ENCODE data around the gene LSM4. TPM values are rescaled to one million over a fixed set of nuclear protein-coding genes. Genes with fewer than 3 reads are reported as not detected.

The LSM4 gene
- total and polyA plus RNA-seq, 2 donors (not counting 3 experiments of a cell fraction or from before 2014, with no cell fraction given): 118 to 119 TPM

DNA sequence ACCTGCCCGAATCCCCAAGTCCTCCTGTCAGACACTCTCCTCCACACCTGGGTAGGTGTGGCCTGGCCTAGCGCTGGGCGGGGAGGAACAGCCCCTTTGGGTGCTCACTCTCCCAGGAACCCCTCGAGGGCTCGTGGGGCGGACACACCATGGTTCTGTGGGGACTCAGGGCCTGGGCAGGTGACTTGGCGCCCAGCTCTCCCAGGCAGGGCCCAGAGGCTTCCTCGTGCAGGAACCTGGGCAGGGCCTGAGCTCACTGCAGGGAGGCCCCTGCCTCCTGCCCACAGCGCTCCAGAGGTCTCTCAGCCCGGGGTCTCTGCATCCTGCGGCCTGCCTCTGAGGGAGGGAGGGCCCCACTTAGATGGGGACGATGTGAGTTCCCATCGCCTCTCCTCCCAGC lies 11.9 kb downstream of the LSM4 start:
- intact Hi-C loops (cut with micrococcal nuclease): no loop called here
- H3K9ac ChIP-seq (replicated peaks; ENCODE audit: extremely low read depth, insufficient read depth, low read length): no peak overlapping the region
- H3K4me2 ChIP-seq (ENCODE audit: insufficient read depth, low read length): no peak overlapping the region
- no peaks in the 10 kb centered on the region for H3K79me2 ChIP-seq (ENCODE audit: control insufficient read depth, insufficient read depth, low read length)
- H3K4me1 ChIP-seq (ENCODE audit: control insufficient read depth, extremely low read depth, insufficient read depth, low read length): no peaks in the 10 kb centered on the region
- H2AFZ ChIP-seq (ENCODE audit: low read depth, low read length): no peak overlapping the region
- DNase-seq (ENCODE audit: low read depth, low spot score) (no peak), FAIRE-seq (no peak)
- POLR2A ChIA-PET: no interaction called here
- H3K9me1 ChIP-seq (replicated peaks; ENCODE audit: control insufficient read depth, extremely low read depth, insufficient read depth, low read length): no peaks in the 10 kb centered on the region
- no peak for TF ChIP-seq FOS (IDR thresholded peaks at IDR 0.05; ENCODE audit: borderline replicate concordance, insufficient read depth, low read length)
- no peak for TF ChIP-seq EZH2 (IDR thresholded peaks at IDR 0.05; ENCODE audit: borderline replicate concordance, low read depth, low read length, severe bottlenecking)
- TF ChIP-seq JUN (IDR thresholded peaks at IDR 0.05; ENCODE audit: borderline replicate concordance, insufficient read depth, insufficient read length, low read depth): no peak
- no peak for TF ChIP-seq POLR2A (IDR thresholded peaks at IDR 0.05; ENCODE audit: low read depth, low read length)
- no peak for TF ChIP-seq POLR2AphosphoS5 (IDR thresholded peaks at IDR 0.05; ENCODE audit: insufficient read depth, low read depth, low read length)
- TF ChIP-seq MYC (IDR thresholded peaks at IDR 0.05; ENCODE audit: low read depth, low read length): no peak
- TF ChIP-seq GATA2 (IDR thresholded peaks at IDR 0.05; ENCODE audit: insufficient read depth, insufficient read length, low read depth, low read length): no peak
- TF ChIP-seq, protein P1, sequence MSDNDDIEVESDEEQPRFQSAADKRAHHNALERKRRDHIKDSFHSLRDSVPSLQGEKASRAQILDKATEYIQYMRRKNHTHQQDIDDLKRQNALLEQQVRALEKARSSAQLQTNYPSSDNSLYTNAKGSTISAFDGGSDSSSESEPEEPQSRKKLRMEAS (IDR thresholded peaks at IDR 0.05; ENCODE audit: insufficient read depth, insufficient read length): no peak
- TF ChIP-seq, protein P2, sequence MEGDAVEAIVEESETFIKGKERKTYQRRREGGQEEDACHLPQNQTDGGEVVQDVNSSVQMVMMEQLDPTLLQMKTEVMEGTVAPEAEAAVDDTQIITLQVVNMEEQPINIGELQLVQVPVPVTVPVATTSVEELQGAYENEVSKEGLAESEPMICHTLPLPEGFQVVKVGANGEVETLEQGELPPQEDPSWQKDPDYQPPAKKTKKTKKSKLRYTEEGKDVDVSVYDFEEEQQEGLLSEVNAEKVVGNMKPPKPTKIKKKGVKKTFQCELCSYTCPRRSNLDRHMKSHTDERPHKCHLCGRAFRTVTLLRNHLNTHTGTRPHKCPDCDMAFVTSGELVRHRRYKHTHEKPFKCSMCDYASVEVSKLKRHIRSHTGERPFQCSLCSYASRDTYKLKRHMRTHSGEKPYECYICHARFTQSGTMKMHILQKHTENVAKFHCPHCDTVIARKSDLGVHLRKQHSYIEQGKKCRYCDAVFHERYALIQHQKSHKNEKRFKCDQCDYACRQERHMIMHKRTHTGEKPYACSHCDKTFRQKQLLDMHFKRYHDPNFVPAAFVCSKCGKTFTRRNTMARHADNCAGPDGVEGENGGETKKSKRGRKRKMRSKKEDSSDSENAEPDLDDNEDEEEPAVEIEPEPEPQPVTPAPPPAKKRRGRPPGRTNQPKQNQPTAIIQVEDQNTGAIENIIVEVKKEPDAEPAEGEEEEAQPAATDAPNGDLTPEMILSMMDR (IDR thresholded peaks at IDR 0.05; ENCODE audit: extremely low read depth in 1 of 2, insufficient read depth in 1 of 2, low read depth in 1 of 2, low read length in 2 of 2): no peak
- H4K20me1 ChIP-seq (replicated peaks; ENCODE audit: control insufficient read depth, extremely low read depth, insufficient read depth, low read length): no peaks in the 10 kb centered on the region
- no peak overlapping the region for H3K27ac ChIP-seq (ENCODE audit: insufficient read depth, low read depth, low read length)
- H3K9me3 ChIP-seq (replicated peaks; ENCODE audit: control insufficient read depth, insufficient read depth, low read length): no peaks in the 10 kb centered on the region
- CTCF ChIA-PET: interaction anchor here (1.0 kb wide), 1 partner anchor 12 kb away, joined by 4 read pairs; the partner anchor contains the start of gene LSM4
- dilution Hi-C loops (cut with MboI; ENCODE audit: extremely low pct_ligation_motif_present, low sequenced_read_pairs): no loop called here
- no peaks in the 10 kb centered on the region for H3K27me3 ChIP-seq (ENCODE audit: control insufficient read depth in 2 of 2, insufficient read depth in 2 of 2, low read length in 2 of 2)
- BruUV-seq (replicated peaks): no TSS peak
- H3K36me3 ChIP-seq (ENCODE audit: control insufficient read depth in 2 of 2, extremely low read depth in 1 of 2, insufficient read depth in 2 of 2, low read length in 2 of 2): peaks cover 0 to 15% of the 10 kb centered on the region in 2 experiments
- H3K4me3 ChIP-seq (replicated peaks in 1 of 3; ENCODE audit: insufficient read depth in 1 of 3, low read depth in 1 of 3, low read length in 3 of 3): no peak overlapping the region
